HCT116 (cell line): Measurements from ENCODE around the gene CSF3R. TPM values are rescaled to one million over a fixed set of nuclear protein-coding genes. Genes with fewer than 3 reads are reported as not detected.

Experiments used
- ATAC-seq: fragments of 200-7000 bp; cut with Tn5 transposase; 2 replicates; pipeline ENCODE4 v1.9.1; 2020; ENCODE audit warnings: mild to moderate bottlenecking, moderate library complexity
- BruUV-seq: library from RNA; stranded (reverse); fragments of 400-500 nt; replicated peaks from 2 replicates; lab custom pipeline; 2021; lab: Mats Ljungman, UMichigan
- CTCF ChIA-PET: fragments of 300-600 bp; sonication (Branson Sonifier 250); formaldehyde crosslinking; loops from one replicate; lab custom pipeline; 2021; ENCODE audit warnings: antibody characterized with exemption; lab: Charles Lee
- POLR2A ChIA-PET: fragments of 300-600, 350-600 bp; sonication (Branson Sonifier 250); formaldehyde crosslinking; loops from one replicate; lab custom pipeline; 2021; ENCODE audit warnings: antibody characterized with exemption; lab: Charles Lee
- RAD21 ChIA-PET, 2 experiments: fragments of 300-600 bp; sonication (Branson Sonifier 250); formaldehyde crosslinking; loops; one replicate each; lab custom pipeline; 2023; ENCODE audit warnings: low total read pairs in 2 of 2; ENCODE audit not compliant: uncharacterized antibody in 2 of 2, unreplicated experiment in 2 of 2, low non-redundant PET in 1 of 2; lab: Charles Lee
- DNase-seq: peaks from one replicate; pipeline ENCODE4 v3.0.0-alpha.2; 2010; ENCODE audit warnings: low read depth, low spot score
- H2AFZ ChIP-seq: fragments of 200-600 bp; shearing (Covaris generic), sonication (generic); 2 replicates; pipeline ENCODE4 v1.6.1; 2017; ENCODE audit warnings: low read depth, mixed run types, mixed read lengths, antibody characterized with exemption, low read length; ENCODE audit not compliant: poor library complexity, severe bottlenecking
- H3K27ac ChIP-seq: 2 replicates; pipeline ENCODE4 v1.5.1; 2012; ENCODE audit warnings: low read depth, low read length
- H3K27me3 ChIP-seq: fragments of 200-600 bp; sonication (generic); 2 replicates; pipeline ENCODE4 v1.6.1; 2016; ENCODE audit warnings: mixed run types, low read length, mixed read lengths; ENCODE audit not compliant: insufficient read depth
- H3K36me3 ChIP-seq, 2 experiments: fragments of 200-500 bp in 1 of 2; fragments of 200-600 bp in 1 of 2; sonication (Bioruptor generic) in 1 of 2; sonication (generic) in 1 of 2; 2 replicates each; pipeline versions ENCODE4 v1.5.1 to v1.6.1; 2014 to 2016; ENCODE audit warnings: low read length in 2 of 2, inconsistent platforms in 1 of 2, mixed read lengths in 1 of 2, mixed run types in 1 of 2; ENCODE audit not compliant: insufficient read depth in 2 of 2, control insufficient read depth in 1 of 2
- H3K4me1 ChIP-seq, 2 experiments: fragments of 200-600 bp in 1 of 2; sonication (generic) in 1 of 2; 2 replicates each; pipeline versions ENCODE4 v1.5.1 to v1.6.1; 2012 to 2017; ENCODE audit warnings: low read length in 2 of 2, inconsistent platforms in 1 of 2, mild to moderate bottlenecking in 1 of 2, mixed read lengths in 1 of 2, mixed run types in 1 of 2, moderate library complexity in 1 of 2; ENCODE audit not compliant: insufficient read depth in 2 of 2, control insufficient read depth in 1 of 2
- H3K4me2 ChIP-seq: fragments of 200-600 bp; sonication (generic); 2 replicates; pipeline ENCODE4 v1.6.1; 2017; ENCODE audit warnings: mixed run types, low read length, mixed read lengths
- H3K4me3 ChIP-seq, 2 experiments: fragments of 200-600 bp in 1 of 2; sonication (generic) in 1 of 2; replicated peaks in 1 of 2; 2 replicates each; pipeline ENCODE4 v1.5.1; 2011 to 2016; ENCODE audit warnings: low read length in 2 of 2, control low read depth in 1 of 2, low read depth in 1 of 2, mild to moderate bottlenecking in 1 of 2, mixed read lengths in 1 of 2, mixed run types in 1 of 2
- H3K79me2 ChIP-seq: fragments of 200-600 bp; sonication (generic); 2 replicates; pipeline ENCODE4 v1.6.1; 2017; ENCODE audit warnings: mild to moderate bottlenecking, mixed run types, low read length, moderate library complexity, mixed read lengths; ENCODE audit not compliant: insufficient read depth
- H3K9ac ChIP-seq: fragments of 200-600 bp; sonication (generic); 2 replicates; pipeline ENCODE4 v1.6.1; 2016; ENCODE audit warnings: low read length, mixed read lengths
- H3K9me2 ChIP-seq: fragments of 200-600 bp; sonication (generic), shearing (Covaris generic); 2 replicates; pipeline ENCODE4 v1.6.1; 2017; ENCODE audit warnings: mixed run types, mild to moderate bottlenecking, moderate library complexity; ENCODE audit not compliant: insufficient read depth
- H3K9me3 ChIP-seq, 2 experiments: fragments of 200-500 bp in 1 of 2; fragments of 200-600 bp in 1 of 2; sonication (Bioruptor generic) in 1 of 2; sonication (generic) in 1 of 2; 2 replicates each; pipeline ENCODE4 v1.6.1; 2014 to 2017; ENCODE audit warnings: low read length in 2 of 2, mixed read lengths in 2 of 2, inconsistent platforms in 1 of 2, low read depth in 1 of 2, mild to moderate bottlenecking in 1 of 2, mixed run types in 1 of 2, moderate library complexity in 1 of 2; ENCODE audit not compliant: control insufficient read depth in 1 of 2, insufficient read depth in 1 of 2
- H4K20me1 ChIP-seq: fragments of 200-600 bp; sonication (generic), shearing (Covaris generic); 2 replicates; pipeline ENCODE4 v1.6.1; 2017; ENCODE audit warnings: mixed run types, mild to moderate bottlenecking, moderate library complexity; ENCODE audit not compliant: insufficient read depth
- CBX3 ChIP-seq: IDR thresholded peaks from 2 replicates; pipeline ENCODE4 v1.6.1; 2012; ENCODE audit warnings: low read depth
- EGR1 ChIP-seq: IDR thresholded peaks from 2 replicates; pipeline ENCODE4 v1.6.1; 2012; ENCODE audit warnings: low read depth
- ELF1 ChIP-seq: IDR thresholded peaks from 2 replicates; pipeline ENCODE4 v1.6.1; 2012; ENCODE audit warnings: low read depth, borderline replicate concordance
- EZH2 ChIP-seq: fragments of 200-600 bp; sonication (generic); IDR thresholded peaks from 2 replicates; pipeline ENCODE4 v1.6.1; 2017; ENCODE audit warnings: antibody characterized with exemption, mixed run types
- EZH2phosphoT487 ChIP-seq: fragments of 200-600 bp; IDR thresholded peaks from 2 replicates; pipeline ENCODE4 v1.6.1; 2018; ENCODE audit warnings: antibody characterized with exemption, borderline replicate concordance
- FOSL1 ChIP-seq: IDR thresholded peaks from 2 replicates; pipeline ENCODE4 v1.6.1; 2012; ENCODE audit warnings: low read depth
- JUND ChIP-seq: IDR thresholded peaks from 2 replicates; pipeline ENCODE4 v1.6.1; 2012
- MAX ChIP-seq: IDR thresholded peaks from 2 replicates; pipeline ENCODE4 v1.6.1; 2012
- POLR2A ChIP-seq: IDR thresholded peaks from 2 replicates; pipeline ENCODE4 v1.7.0; 2011; ENCODE audit warnings: borderline replicate concordance; ENCODE audit not compliant: insufficient read depth, insufficient read length; ENCODE audit errors: extremely low read depth
- SIN3A ChIP-seq: IDR thresholded peaks from 2 replicates; pipeline ENCODE4 v1.6.1; 2012; ENCODE audit warnings: low read depth
- SRF ChIP-seq: IDR thresholded peaks from 2 replicates; pipeline ENCODE4 v1.6.1; 2012; ENCODE audit warnings: low read depth
- TCF7L2 ChIP-seq: IDR thresholded peaks from 2 replicates; pipeline ENCODE4 v1.7.0; 2011; ENCODE audit warnings: borderline replicate concordance, inconsistent platforms; ENCODE audit not compliant: insufficient read depth, insufficient read length; ENCODE audit errors: extremely low read depth
- ZFX ChIP-seq: fragments of 450-650 bp; IDR thresholded peaks from 2 replicates; pipeline ENCODE4 v1.6.1; 2017
- ZNF274 ChIP-seq: fragments of 200-500 bp; sonication (Bioruptor generic); IDR thresholded peaks from 2 replicates; pipeline ENCODE4 v1.6.1; 2014; ENCODE audit warnings: mild to moderate bottlenecking, low read depth, low read length, inconsistent platforms
- intact Hi-C: fragments of 100-400 bp; cut with micrococcal nuclease; formaldehyde crosslinking; loops from 2 replicates; pipeline ENCODE4 v1.10.0; 2022
- total RNA-seq: library from RNA; stranded (reverse); gene quantifications from one replicate; pipeline ENCODE4 v1.2.1, GENCODE V29; 2021; ENCODE audit not compliant: unreplicated experiment
- TF ChIP-seq, protein P1 (sequence below), 3 experiments: fragments of 200-600 bp in 1 of 3; sonication (generic) in 1 of 3; IDR thresholded peaks in 2 of 3; conservative IDR thresholded peaks in 1 of 3; 2 replicates each; pipeline ENCODE4 v1.5.1; 2012 to 2017; ENCODE audit warnings: low read depth in 2 of 3, low read length in 2 of 3, antibody characterized with exemption in 1 of 3, borderline replicate concordance in 1 of 3, control low read depth in 1 of 3, mild to moderate bottlenecking in 1 of 3, mixed read lengths in 1 of 3, mixed run types in 1 of 3, moderate library complexity in 1 of 3; ENCODE audit not compliant: insufficient read depth in 1 of 3
- TF ChIP-seq, protein P2 (sequence below): IDR thresholded peaks from 2 replicates; pipeline ENCODE4 v1.6.1; 2011; ENCODE audit warnings: mild to moderate bottlenecking, low read length, moderate library complexity; ENCODE audit not compliant: insufficient replicate concordance; ENCODE audit errors: extremely low read depth
- TF ChIP-seq, protein P3 (sequence below): IDR thresholded peaks from 2 replicates; pipeline ENCODE4 v1.6.1; 2012; ENCODE audit warnings: low read depth

CSF3R gene
- total RNA-seq, 1 experiment from 2014 or later, result 0.32 TPM

GRCh38 chr1:36447450-36447849 is 35.3 kb downstream of the CSF3R start:
- no peaks in the 10 kb centered on the region for H3K36me3 ChIP-seq
- DNase-seq (no peak), ATAC-seq (no peak)
- ChIA-PET POLR2A (no interaction called here), CTCF (no interaction called here), RAD21 (no interaction called here)
- intact Hi-C loops, result no loop called here
- H3K27me3 ChIP-seq, result no peaks in the 10 kb centered on the region
- H2AFZ ChIP-seq, result no peak overlapping the region
- TF ChIP-seq POLR2A (no peak), FOSL1 (no peak), JUND (no peak), TCF7L2 (no peak), ZNF274 (no peak), SRF (no peak), MAX (no peak), ZFX (no peak), EZH2 (no peak), EGR1 (no peak), SIN3A (no peak), ELF1 (no peak), EZH2phosphoT487 (no peak), CBX3 (no peak)
- TF ChIP-seq, protein P1, sequence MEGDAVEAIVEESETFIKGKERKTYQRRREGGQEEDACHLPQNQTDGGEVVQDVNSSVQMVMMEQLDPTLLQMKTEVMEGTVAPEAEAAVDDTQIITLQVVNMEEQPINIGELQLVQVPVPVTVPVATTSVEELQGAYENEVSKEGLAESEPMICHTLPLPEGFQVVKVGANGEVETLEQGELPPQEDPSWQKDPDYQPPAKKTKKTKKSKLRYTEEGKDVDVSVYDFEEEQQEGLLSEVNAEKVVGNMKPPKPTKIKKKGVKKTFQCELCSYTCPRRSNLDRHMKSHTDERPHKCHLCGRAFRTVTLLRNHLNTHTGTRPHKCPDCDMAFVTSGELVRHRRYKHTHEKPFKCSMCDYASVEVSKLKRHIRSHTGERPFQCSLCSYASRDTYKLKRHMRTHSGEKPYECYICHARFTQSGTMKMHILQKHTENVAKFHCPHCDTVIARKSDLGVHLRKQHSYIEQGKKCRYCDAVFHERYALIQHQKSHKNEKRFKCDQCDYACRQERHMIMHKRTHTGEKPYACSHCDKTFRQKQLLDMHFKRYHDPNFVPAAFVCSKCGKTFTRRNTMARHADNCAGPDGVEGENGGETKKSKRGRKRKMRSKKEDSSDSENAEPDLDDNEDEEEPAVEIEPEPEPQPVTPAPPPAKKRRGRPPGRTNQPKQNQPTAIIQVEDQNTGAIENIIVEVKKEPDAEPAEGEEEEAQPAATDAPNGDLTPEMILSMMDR (IDR thresholded peaks at IDR 0.05 in 2 of 3, conservative IDR thresholded peaks at IDR 0.05 in 1 of 3; ENCODE audit: borderline replicate concordance in 1 of 3, insufficient read depth in 1 of 3, low read depth in 2 of 3, low read length in 2 of 3), result no peak
- TF ChIP-seq, protein P2, sequence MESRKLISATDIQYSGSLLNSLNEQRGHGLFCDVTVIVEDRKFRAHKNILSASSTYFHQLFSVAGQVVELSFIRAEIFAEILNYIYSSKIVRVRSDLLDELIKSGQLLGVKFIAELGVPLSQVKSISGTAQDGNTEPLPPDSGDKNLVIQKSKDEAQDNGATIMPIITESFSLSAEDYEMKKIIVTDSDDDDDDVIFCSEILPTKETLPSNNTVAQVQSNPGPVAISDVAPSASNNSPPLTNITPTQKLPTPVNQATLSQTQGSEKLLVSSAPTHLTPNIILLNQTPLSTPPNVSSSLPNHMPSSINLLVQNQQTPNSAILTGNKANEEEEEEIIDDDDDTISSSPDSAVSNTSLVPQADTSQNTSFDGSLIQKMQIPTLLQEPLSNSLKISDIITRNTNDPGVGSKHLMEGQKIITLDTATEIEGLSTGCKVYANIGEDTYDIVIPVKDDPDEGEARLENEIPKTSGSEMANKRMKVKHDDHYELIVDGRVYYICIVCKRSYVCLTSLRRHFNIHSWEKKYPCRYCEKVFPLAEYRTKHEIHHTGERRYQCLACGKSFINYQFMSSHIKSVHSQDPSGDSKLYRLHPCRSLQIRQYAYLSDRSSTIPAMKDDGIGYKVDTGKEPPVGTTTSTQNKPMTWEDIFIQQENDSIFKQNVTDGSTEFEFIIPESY, result no peak
- TF ChIP-seq, protein P3, sequence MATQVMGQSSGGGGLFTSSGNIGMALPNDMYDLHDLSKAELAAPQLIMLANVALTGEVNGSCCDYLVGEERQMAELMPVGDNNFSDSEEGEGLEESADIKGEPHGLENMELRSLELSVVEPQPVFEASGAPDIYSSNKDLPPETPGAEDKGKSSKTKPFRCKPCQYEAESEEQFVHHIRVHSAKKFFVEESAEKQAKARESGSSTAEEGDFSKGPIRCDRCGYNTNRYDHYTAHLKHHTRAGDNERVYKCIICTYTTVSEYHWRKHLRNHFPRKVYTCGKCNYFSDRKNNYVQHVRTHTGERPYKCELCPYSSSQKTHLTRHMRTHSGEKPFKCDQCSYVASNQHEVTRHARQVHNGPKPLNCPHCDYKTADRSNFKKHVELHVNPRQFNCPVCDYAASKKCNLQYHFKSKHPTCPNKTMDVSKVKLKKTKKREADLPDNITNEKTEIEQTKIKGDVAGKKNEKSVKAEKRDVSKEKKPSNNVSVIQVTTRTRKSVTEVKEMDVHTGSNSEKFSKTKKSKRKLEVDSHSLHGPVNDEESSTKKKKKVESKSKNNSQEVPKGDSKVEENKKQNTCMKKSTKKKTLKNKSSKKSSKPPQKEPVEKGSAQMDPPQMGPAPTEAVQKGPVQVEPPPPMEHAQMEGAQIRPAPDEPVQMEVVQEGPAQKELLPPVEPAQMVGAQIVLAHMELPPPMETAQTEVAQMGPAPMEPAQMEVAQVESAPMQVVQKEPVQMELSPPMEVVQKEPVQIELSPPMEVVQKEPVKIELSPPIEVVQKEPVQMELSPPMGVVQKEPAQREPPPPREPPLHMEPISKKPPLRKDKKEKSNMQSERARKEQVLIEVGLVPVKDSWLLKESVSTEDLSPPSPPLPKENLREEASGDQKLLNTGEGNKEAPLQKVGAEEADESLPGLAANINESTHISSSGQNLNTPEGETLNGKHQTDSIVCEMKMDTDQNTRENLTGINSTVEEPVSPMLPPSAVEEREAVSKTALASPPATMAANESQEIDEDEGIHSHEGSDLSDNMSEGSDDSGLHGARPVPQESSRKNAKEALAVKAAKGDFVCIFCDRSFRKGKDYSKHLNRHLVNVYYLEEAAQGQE, result no peak
- H3K79me2 ChIP-seq, result no peaks in the 10 kb centered on the region
- no peak overlapping the region for H3K4me3 ChIP-seq
- BruUV-seq, result no TSS peak
- no peak overlapping the region for H3K9ac ChIP-seq
- H3K9me3 ChIP-seq, result no peaks in the 10 kb centered on the region
- no peak overlapping the region for H3K27ac ChIP-seq
- no peaks in the 10 kb centered on the region for H4K20me1 ChIP-seq
- H3K4me1 ChIP-seq, result peaks cover 3 to 20% of the 10 kb centered on the region in 2 experiments; a peak in 2 of 4 replicates
- no peak overlapping the region for H3K4me2 ChIP-seq
- H3K9me2 ChIP-seq, result no peaks in the 10 kb centered on the region
